Skeletal muscle tissue (tissue), 4 donors: Measurements from ENCODE around the gene GRIN3B. TPM values are rescaled to one million over a fixed set of nuclear protein-coding genes. Genes with fewer than 3 reads are reported as not detected.
"Not testable (repeated sequence)": the region's sequence is repeated elsewhere in the genome, so short reads cannot be mapped to it uniquely, and the experiment has no call there.

Experiments used
- H3K27ac ChIP-seq: one replicate; pipeline ENCODE4 v1.7.0; 2013; ENCODE audit warnings: mild to moderate bottlenecking, low read depth, low read length, inconsistent platforms
- H3K27me3 ChIP-seq, 3 donors: one replicate each; pipeline ENCODE4 v1.7.0; 2013; ENCODE audit warnings: low read length in 3 of 3; ENCODE audit not compliant: control insufficient read depth in 3 of 3, insufficient read depth in 3 of 3
- H3K36me3 ChIP-seq, 3 donors: one replicate each; pipeline ENCODE4 v1.7.0; 2013; ENCODE audit warnings: low read length in 3 of 3; ENCODE audit not compliant: control insufficient read depth in 3 of 3, insufficient read depth in 3 of 3
- H3K4me1 ChIP-seq, 3 donors: one replicate each; pipeline ENCODE4 v1.7.0; 2013; ENCODE audit warnings: low read length in 3 of 3, mild to moderate bottlenecking in 3 of 3; ENCODE audit not compliant: control insufficient read depth in 3 of 3, insufficient read depth in 3 of 3
- H3K4me3 ChIP-seq, 3 donors: one replicate each; pipeline ENCODE4 v1.7.0; 2013; ENCODE audit warnings: low read length in 3 of 3
- H3K9ac ChIP-seq, 3 donors: one replicate each; pipeline ENCODE4 v1.7.0; 2013; ENCODE audit warnings: low read length in 3 of 3, mild to moderate bottlenecking in 3 of 3, moderate library complexity in 2 of 3, low read depth in 1 of 3
- H3K9me3 ChIP-seq, 3 donors: one replicate each; pipeline ENCODE4 v1.7.0; 2013; ENCODE audit warnings: low read length in 3 of 3; ENCODE audit not compliant: control insufficient read depth in 3 of 3
- total RNA-seq: library from RNA; depleted of rRNA; stranded (reverse); fragments of >200 nt; gene quantifications from one replicate; pipeline ENCODE4 v1.2.3, GENCODE V29; 2014
- donor health status: Osteomylitis.

Gene GRIN3B
- total RNA-seq, 1 donor from 2014 or later: not detected

GRCh38 chr19:957578-957977 lies 42.6 kb upstream of the GRIN3B start:
- H3K9ac ChIP-seq, H3K27ac ChIP-seq, H3K4me1 ChIP-seq, H3K9me3 ChIP-seq, H3K4me3 ChIP-seq, H3K36me3 ChIP-seq: not testable (repeated sequence)
- H3K27me3 ChIP-seq: peaks cover 12 to 32% (median 21%) of the 10 kb centered on the region in 3 donors

GRCh38 chr19:958967-959855 lies 41.0 kb upstream of the GRIN3B start:
- Histone ChIP-seq H3K4me3 (no peak overlapping the region), H3K9me3 (no peaks in the 10 kb centered on the region), H3K27ac (no peak overlapping the region), H3K27me3 (peaks cover 12 to 25% (median 14%) of the 10 kb centered on the region in 3 donors), H3K4me1 (no peaks in the 10 kb centered on the region), H3K36me3 (peaks cover 0 to 1% (median 0%) of the 10 kb centered on the region in 3 donors), H3K9ac (no peak overlapping the region)

GRCh38 chr19:960020-960419 lies 40.2 kb upstream of the GRIN3B start:
- Histone ChIP-seq H3K4me1 (no peaks in the 10 kb centered on the region), H3K9me3 (no peaks in the 10 kb centered on the region)

GRCh38 chr19:960601-960938 lies 39.6 kb upstream of the GRIN3B start:
- H3K9ac ChIP-seq: no peak overlapping the region
- peaks cover 5 to 24% (median 6%) of the 10 kb centered on the region in 3 donors for H3K27me3 ChIP-seq
- H3K4me3 ChIP-seq: no peak overlapping the region
- peaks cover 0 to 8% (median 2%) of the 10 kb centered on the region in 3 donors for H3K36me3 ChIP-seq
- H3K27ac ChIP-seq: no peak overlapping the region
- no peaks in the 10 kb centered on the region for H3K9me3 ChIP-seq
- H3K4me1 ChIP-seq: no peaks in the 10 kb centered on the region

More at GRCh38 chr19:960020-960419, 40.2 kb upstream of the GRIN3B start:
- Histone ChIP-seq H3K27me3 (peaks cover 10 to 22% (median 12%) of the 10 kb centered on the region in 3 donors), H3K9ac (no peak overlapping the region), H3K4me3 (no peak overlapping the region), H3K36me3 (peaks cover 0 to 5% (median under 1%) of the 10 kb centered on the region in 3 donors), H3K27ac (no peak overlapping the region)

- no peaks in the 10 kb centered on the region for H3K4me1 ChIP-seq
- H3K9me3 ChIP-seq: no peaks in the 10 kb centered on the region
- H3K4me3 ChIP-seq: no peak overlapping the region
- no peak overlapping the region for H3K27ac ChIP-seq
- H3K36me3 ChIP-seq: peaks cover 0 to 12% (median 4%) of the 10 kb centered on the region in 3 donors
- peaks cover 0 to 11% (median 6%) of the 10 kb centered on the region in 3 donors for H3K27me3 ChIP-seq
- no peak overlapping the region for H3K9ac ChIP-seq
Measured at GRCh38 chr19:961866-962620, 38.2 kb upstream of the GRIN3B start.

GRCh38 chr19:962683-963400 lies 37.4 kb upstream of the GRIN3B start:
- Histone ChIP-seq H3K27ac (no peak overlapping the region), H3K36me3 (peaks cover 0 to 12% (median 6%) of the 10 kb centered on the region in 3 donors), H3K9ac (no peak overlapping the region), H3K4me1 (no peaks in the 10 kb centered on the region), H3K27me3 (peaks cover 0 to 7% (median 6%) of the 10 kb centered on the region in 3 donors), H3K9me3 (no peaks in the 10 kb centered on the region), H3K4me3 (no peak overlapping the region)

GRCh38 chr19:963486-963951 lies 36.7 kb upstream of the GRIN3B start:
- H3K4me3 ChIP-seq: no peak overlapping the region
- no peaks in the 10 kb centered on the region for H3K9me3 ChIP-seq
- H3K4me1 ChIP-seq: no peaks in the 10 kb centered on the region
- no peak overlapping the region for H3K27ac ChIP-seq
- peaks cover 0 to 7% (median 6%) of the 10 kb centered on the region in 3 donors for H3K27me3 ChIP-seq
- H3K36me3 ChIP-seq: peaks cover 0 to 15% (median 9%) of the 10 kb centered on the region in 3 donors
- H3K9ac ChIP-seq: no peak overlapping the region

- Histone ChIP-seq H3K4me3 (no peak overlapping the region), H3K4me1 (no peaks in the 10 kb centered on the region), H3K9ac (no peak overlapping the region), H3K36me3 (peaks cover 0 to 16% (median 9%) of the 10 kb centered on the region in 3 donors), H3K27me3 (peaks cover 0 to 7% (median 6%) of the 10 kb centered on the region in 3 donors), H3K9me3 (no peaks in the 10 kb centered on the region), H3K27ac (no peak overlapping the region)
Measured at GRCh38 chr19:964116-964520, 36.1 kb upstream of the GRIN3B start.

GRCh38 chr19:964761-965694 lies 35.2 kb upstream of the GRIN3B start:
- no peaks in the 10 kb centered on the region for H3K4me1 ChIP-seq
- H3K9me3 ChIP-seq: no peaks in the 10 kb centered on the region
- peaks cover 0 to 18% (median 9%) of the 10 kb centered on the region in 3 donors for H3K36me3 ChIP-seq
- no peak overlapping the region for H3K9ac ChIP-seq
- H3K27me3 ChIP-seq: peaks cover 0 to 7% (median 6%) of the 10 kb centered on the region in 3 donors
- H3K27ac ChIP-seq: no peak overlapping the region
- no peak overlapping the region for H3K4me3 ChIP-seq
